Stomach (tissue), 4 donors: ENCODE results near the gene AK1.

Experiments used
- CTCF ChIP-seq, 7 experiments: fragments of 450-650 bp in 4 of 7; fragments of 200-600 bp in 3 of 7; sonication (generic) in 3 of 7; IDR thresholded peaks; one replicate each; pipeline ENCODE4 v1.5.1; 2016 to 2019; ENCODE audit warnings: antibody characterized with exemption in 7 of 7, control low read depth in 2 of 7, mild to moderate bottlenecking in 1 of 7
- EP300 ChIP-seq: sonication (generic); formaldehyde crosslinking; IDR thresholded peaks from one replicate; pipeline ENCODE4 v1.6.1; 2017; ENCODE audit warnings: antibody characterized with exemption

- TF ChIP-seq CTCF (IDR thresholded peaks at IDR 0.05) = no peak
- TF ChIP-seq EP300 = no peak
Measured at GRCh38 chr9:127856094-127856728, 21.3 kb downstream of the AK1 start.
